ELF-1 (cell line): ENCODE measurements around the gene ZFYVE28.
"Not testable (repeated sequence)": the region's sequence is repeated elsewhere in the genome, so short reads cannot be mapped to it uniquely, and the experiment has no call there.

Experiments used
- DNase-seq: peaks from one replicate; pipeline ENCODE4 v3.0.0-alpha.2; 2016; ENCODE audit warnings: low read depth, low spot score

The ZFYVE28 gene

GRCh38 chr4:2417765-2418649 lies at the start of gene ZFYVE28:
Gene ZFYVE28, minus strand, starts transcription at chr4:2418645. Its CDS starts 322 bp downstream, at chr4:2418323.
- DNase-seq = no peak

GRCh38 chr4:2465544-2465943 lies 47.1 kb upstream of the ZFYVE28 start:
- not testable (repeated sequence) for DNase-seq

- no peak for DNase-seq
These were observed 46.6 kb upstream of the ZFYVE28 start for GRCh38 chr4:2465032-2465431.

- peak; percentile 23 for DNase-seq
These were observed 44.7 kb upstream of the ZFYVE28 start for GRCh38 chr4:2462992-2463762.

GRCh38 chr4:2462218-2462991 lies 44.0 kb upstream of the ZFYVE28 start:
- peak; percentile 66 for DNase-seq

GRCh38 chr4:2461246-2461960 lies 43.0 kb upstream of the ZFYVE28 start:
- peak; percentile 79 for DNase-seq

- DNase-seq = no peak
These were observed 41.3 kb upstream of the ZFYVE28 start for GRCh38 chr4:2459589-2460349.

- no peak for DNase-seq
These were observed 40.4 kb upstream of the ZFYVE28 start for GRCh38 chr4:2458546-2459491.

GRCh38 chr4:2457481-2458295 lies 39.2 kb upstream of the ZFYVE28 start:
- no peak for DNase-seq

- DNase-seq = no peak
These were observed 33.7 kb upstream of the ZFYVE28 start for GRCh38 chr4:2451821-2452785.

- no peak for DNase-seq
These were observed 32.6 kb upstream of the ZFYVE28 start for GRCh38 chr4:2451036-2451520.

GRCh38 chr4:2450394-2451035 lies 32.1 kb upstream of the ZFYVE28 start:
- no peak for DNase-seq

- DNase-seq = no peak
These were observed 31.3 kb upstream of the ZFYVE28 start for GRCh38 chr4:2449511-2450392.

- no peak for DNase-seq
These were observed 30.6 kb upstream of the ZFYVE28 start for GRCh38 chr4:2449051-2449450.

- no peak for DNase-seq
These were observed 30.1 kb upstream of the ZFYVE28 start for GRCh38 chr4:2448589-2448988.
